Mucosa of gallbladder (tissue), 1 donor: ENCODE data around the gene CFAP299. TPM values are rescaled to one million over a fixed set of nuclear protein-coding genes. Genes with fewer than 3 reads are reported as not detected.
"Not testable (repeated sequence)": the region's sequence is repeated elsewhere in the genome, so short reads cannot be mapped to it uniquely, and the experiment has no call there.

ENCODE experiments used
- DNase-seq: peaks from one replicate; pipeline ENCODE4 v3.0.0-alpha.2; 2020; ENCODE audit warnings: low spot score
- total RNA-seq: library from RNA; stranded (reverse); gene quantifications from one replicate; pipeline ENCODE4 v1.2.1, GENCODE V29; 2021
- donor health status: DM: no; HTN: no; CAD: no.

CFAP299 gene
- total RNA-seq = not detected

DNA sequence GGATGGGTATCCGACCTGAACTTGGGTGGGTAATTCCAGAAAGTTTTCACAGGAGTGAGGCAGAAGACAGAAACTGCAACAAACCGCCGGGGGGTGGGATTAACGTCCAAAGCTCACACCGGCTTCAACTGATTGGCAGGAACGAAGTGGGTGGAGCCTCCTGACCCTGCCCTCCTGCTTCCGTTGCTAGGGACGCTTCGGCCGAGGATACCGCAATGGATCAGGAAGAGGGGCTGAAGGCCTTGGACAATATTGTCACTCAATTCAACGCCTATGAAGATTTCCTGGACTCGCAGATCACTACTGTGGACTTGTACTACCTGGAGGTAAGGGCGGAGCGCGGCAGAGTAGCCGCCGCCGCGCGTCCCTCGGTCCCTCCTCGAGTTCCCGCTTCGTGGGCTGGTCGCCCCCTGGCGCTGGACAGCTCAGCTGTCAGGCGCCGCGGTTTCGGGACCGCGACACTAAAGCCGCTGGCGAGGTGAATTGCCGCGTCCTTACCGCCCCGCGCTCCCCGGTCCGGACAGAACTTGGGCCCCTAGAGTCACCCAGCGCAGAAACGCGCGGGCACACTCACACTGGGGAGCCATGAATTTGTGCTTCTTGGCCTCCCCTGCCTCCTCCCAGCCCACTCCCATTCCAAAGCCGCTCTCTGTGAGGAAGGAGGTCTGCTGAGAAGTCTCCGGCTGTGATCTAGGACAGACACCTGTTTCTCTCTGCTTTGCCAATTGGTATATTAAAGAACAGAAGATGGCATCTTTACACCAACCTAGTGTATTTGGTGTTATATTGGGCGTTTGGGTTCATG is at the start of gene CFAP299:
TSS of gene CFAP299 (plus strand) at position 177 of the 805 bp plus-strand sequence.
- DNase-seq = peak; percentile 82

DNA sequence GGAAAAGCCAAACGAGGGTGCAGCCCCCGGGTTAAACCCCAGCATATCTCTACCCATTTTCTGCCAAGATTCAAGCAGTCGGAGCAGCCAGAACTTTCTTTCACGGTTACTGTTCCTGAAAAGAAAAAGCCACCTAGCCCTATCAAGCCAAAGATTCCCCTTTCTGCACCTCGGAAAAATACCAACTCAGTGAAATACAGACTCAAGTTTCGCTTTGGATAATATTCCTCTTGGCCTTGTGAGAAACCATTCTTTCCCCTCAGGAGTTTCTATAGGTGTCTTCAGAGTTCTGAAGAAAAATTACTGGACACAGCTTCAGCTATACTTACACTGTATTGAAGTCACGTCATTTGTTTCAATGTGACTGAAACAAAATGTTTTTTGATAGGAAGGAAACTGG is 49.1 kb upstream of the CFAP299 start:
- no peak for DNase-seq

DNA sequence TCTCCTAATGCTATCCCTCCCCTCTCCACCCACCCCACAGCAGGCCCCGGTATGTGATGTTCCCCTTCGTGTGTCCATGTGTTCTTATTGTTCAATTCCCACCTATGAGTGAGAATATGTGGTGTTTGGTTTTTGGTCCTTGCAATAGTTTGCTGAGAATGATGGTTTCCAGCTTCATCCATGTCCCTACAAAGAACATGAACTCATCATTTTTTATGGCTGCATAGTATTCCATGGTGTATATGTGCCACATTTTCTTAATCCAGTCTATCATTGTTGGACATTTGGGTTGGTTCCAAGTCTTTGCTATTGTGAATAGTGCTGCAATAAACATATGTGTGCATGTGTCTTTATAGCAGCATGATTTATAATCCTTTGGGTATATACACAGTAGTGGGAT is 44.9 kb upstream of the CFAP299 start:
- not testable (repeated sequence) for DNase-seq

DNA sequence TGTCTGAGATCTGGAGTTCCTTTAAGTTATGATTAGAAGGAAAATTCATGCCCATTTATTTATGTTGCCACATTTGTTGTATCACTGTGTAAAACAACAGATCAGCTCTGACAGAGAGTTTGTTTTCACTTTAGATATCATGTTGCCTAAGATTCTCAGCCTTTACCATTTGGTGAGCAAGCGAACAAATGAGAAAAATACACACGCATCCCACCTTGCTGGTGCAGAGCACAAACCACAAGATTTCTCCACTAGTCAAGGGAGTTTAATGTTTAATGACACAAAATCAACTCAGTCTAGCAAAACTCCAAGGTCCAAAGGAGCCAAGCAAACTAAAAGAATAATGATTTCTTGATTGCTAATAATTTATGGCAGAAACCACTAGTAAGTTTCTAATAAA is 41.3 kb upstream of the CFAP299 start:
- DNase-seq = no peak

DNA sequence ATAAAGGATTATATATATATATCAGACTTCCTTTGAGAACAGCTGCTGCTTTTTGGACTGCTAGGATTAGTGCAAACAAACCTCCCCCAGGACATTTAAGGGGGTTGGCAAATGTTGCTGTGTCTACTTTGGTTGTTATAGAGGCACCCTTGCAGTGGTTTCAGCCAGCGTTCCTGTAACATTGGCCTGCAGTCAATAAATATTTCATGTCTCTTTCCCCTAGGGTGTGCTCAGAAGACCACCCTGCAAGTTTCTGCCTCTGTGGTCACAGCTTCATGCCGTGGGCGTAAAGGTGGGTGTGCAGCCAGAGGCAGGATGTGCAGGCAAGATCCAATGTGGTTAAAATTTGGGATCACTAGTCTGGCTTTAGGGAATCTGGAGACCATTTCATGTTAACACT is 40.2 kb upstream of the CFAP299 start:
- DNase-seq = no peak

DNA sequence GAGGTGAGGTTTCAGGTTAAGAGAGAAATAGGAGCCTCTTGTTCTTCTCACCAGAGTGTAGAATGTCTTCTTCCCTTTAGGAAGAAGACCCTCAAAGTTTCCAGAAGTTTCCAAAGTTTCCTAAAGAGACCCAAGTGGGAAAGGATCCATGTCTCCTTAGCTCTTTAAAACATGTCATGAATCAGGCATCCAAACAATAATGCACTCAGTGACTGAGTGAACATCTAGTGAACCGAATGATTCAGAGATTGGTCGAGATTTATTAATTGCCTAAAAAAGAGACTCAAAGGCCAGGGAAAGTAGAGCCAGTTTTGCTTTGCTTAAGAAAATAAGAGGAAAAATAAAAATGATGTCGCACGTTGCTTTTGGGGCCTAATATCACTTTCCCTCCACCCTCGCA is 39.7 kb upstream of the CFAP299 start:
- no peak for DNase-seq

DNA sequence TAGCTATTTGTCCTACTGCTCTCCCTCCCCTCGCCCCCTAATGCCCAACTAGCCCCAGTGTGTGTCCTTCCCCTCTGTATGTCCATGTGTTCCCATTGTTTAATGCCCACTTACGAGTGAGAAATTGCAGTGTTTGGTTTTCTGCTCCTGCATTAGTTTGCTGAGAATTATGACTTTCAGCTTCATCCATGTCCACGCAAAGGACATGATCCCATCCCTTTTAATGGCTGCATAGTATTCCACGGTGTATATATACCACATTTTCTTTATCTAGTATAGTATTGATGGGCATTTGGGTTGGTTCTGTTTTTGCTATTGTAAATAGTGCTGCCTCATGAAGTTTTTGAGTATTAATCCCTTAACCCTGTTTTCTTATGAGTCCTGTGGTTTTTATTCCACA is 33.6 kb upstream of the CFAP299 start:
- no peak for DNase-seq

DNA sequence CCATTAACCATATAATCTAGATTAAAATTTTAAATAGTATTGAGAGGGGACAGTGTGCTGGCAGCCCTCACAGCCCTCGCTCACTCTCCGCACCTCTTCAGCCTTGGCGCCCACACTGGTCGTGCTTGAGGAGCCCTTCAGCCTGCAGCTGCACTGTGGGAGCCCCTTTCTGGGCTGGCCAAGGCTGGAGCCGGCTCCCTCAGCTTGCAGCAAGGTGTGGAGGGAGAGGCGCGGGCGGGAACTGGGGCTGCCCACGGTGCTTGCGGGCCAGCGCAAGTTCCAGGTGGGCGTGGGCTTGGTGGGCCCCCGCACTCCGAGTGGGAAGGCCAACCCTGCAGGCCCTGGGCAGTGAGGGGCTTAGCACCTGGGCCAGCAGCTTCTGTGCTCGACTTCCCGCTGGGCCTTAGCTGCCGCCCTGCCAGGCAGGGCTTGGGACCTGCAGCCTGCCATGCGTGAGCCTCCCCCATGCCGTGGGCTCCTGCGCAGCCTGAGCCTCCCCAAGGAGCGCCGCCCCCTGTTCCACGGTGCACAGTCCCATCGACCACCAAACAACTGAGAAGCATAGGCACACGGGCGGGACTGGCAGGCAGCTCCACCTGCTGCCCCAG is 32.8 kb upstream of the CFAP299 start:
- DNase-seq = no peak

DNA sequence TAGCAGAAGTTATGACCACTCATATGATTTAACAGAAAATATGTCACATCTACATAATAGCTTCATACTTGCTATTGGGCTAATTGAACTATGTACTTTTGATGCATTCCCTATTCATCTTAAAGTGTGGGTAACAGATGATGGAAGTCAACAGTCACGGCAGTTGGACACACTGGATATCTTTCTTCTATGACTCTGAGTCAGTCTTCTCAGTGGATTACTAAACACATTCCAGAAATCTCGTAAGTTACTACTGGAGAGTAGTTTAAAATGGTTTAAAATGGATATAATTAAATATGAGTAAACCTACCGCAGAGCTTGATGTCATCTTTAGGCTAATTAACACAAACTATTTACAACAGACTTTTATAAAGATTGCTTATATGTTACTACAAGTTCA is 30.1 kb upstream of the CFAP299 start:
- no peak for DNase-seq

DNA sequence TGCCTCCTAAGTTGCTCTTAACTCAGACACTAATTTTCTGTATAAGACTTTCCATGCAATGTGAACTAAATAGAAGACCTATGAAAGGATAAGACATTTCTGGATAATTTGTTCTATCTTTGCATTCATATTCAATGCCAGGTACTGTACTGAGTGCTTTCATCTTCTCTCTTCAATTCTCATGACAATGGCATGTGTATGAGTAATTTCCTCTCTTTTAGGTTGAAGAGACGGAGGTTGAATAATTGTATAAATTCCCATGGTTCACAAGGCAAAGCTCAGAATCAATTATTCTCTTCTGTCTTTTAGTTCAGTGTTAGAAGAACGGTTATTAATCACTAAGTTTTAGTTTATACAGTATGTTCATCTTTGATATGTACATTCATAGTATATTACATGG is 29.3 kb upstream of the CFAP299 start:
- DNase-seq = no peak

DNA sequence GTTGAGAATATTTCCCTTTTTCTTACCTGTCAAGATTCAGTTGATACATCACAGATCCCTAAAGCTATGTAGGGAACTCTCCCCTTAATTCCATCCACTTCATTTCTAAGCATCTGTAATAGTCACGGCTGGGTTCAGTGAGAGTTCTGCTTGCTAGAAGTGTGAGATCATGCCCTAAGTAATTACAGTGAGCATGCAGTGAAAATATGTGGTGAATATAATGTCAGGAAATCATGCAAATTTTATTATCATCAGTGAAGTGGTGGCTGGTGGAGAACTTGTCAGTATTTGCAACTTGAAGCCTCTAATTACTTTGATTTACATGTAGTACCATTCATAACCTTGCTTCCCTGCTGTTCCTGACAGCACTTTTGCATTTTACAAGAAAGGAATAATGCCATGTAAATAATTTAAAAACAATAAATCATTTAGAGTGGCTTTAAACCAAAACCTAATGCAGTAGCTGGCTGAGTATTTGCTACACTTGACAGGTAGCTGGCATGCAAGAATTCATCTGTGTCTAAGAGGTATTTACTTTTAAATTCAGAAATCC is 28.3 kb upstream of the CFAP299 start:
- DNase-seq = no peak

DNA sequence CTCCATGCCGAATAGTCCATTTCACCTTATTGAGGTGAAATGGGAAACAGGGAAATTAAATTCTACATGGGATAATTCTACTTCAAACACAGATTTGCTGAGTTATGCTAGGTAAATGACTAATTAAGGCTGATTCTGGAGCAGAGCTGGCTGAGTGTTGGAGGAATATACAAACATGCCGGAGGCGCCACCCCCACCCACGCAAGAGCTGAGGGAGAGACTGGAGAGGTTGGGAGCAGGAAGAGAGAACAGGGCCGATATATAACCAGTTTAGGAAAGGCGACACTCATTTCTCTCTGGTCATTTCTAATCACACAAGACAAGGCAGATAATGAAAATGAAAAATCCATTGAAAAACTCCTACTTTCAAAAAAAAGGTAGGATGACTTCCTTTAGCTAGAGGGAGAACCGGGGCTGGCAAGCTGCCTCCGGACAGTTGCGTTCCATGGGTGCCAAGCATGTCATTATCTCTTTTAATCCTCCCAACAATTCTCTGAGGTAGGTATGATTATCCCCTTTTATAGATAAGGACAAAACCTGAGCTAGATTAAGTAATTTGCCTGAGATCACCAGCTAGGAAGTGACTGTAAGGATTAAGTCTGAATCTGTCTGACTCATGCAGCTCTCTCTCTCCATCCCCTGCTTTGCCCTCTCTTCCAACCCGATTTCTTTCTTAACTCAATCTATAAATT is 27.6 kb upstream of the CFAP299 start:
- DNase-seq = no peak

DNA sequence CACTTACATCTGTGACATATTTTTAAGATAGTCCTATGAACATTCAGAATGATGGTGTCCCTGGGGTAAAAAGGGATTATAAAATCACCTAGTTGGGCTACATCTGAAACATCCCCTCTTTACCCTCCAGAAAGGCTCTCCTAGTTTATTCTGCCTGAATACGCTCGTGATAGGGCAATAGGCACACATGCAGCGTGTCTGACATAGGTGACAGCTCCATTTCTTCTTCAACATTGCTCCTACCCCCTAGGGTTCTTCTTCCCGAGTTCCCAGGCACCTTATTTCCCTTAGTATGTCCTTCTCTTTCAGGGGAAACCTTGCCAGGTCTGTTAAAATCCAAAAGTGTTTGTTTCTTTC is 27.1 kb upstream of the CFAP299 start:
- DNase-seq = no peak

DNA sequence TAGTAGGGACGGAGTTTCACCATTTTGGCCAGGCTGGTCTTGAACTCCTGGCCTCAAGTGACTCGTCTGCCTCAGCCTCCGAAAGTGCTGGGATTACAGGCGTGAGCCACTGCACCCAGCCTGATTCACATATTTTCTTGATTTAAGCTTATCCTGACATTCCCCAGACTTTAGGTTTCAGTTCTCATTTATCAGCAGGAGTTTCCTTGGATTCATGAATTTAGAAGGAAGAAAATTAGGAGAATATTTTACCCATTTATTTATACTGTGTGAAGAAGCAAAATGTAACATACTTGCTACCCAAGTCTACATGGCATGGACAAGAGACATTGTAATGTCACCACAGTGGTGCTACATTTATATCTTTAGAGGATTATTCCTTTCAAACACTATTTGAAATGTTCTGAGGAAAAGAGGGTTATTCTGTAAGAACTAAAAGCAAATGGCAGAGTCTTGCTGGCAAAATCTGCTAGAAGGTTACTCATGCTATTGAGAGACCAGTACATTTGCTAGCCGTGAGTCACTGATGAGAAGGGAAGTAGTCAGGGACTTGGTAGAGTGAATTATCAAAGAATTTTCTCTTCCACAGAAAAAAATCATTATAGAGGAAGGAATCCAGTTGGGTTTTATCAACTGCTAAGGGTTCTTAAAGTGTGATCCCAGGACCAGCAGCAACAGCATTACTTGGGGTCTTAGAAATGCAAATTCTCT is 26.1 kb upstream of the CFAP299 start:
- DNase-seq = no peak

DNA sequence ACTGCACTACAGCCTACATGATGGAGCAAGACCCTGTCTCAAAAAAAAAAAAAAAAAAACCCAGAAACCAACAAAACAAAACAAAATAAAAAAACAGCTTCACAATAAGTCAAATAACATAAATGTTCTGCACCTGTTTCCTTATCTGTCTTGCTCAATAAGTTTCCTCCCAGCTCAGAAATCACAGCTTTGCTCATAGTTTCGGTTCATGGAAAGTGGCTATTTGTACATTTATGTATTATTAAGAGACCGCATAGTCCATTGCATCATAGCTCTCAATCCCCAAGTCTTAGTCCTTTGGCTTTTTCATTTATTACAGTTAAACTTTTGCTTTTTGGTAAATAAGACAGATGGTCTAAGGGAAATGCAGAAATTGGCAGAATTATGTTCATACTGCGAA is 24.4 kb upstream of the CFAP299 start:
- DNase-seq = no peak

DNA sequence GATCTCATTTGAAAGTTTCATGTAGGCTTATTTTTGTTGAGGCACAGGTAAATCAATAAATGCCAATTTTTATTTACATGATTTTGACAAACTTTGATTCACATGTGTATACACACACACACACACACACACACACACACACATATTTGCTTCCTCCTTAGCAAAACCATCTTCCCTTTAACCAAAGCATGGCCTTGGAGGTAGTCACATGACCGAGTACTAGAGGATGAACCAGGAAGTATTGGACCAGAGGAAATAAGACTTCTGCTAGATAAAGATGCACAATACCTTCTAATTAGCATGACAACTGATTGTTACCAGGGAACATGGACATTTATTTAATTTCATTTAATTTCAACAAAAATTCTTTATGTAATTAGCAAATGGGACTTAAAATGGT is 23.4 kb upstream of the CFAP299 start:
- DNase-seq = no peak

DNA sequence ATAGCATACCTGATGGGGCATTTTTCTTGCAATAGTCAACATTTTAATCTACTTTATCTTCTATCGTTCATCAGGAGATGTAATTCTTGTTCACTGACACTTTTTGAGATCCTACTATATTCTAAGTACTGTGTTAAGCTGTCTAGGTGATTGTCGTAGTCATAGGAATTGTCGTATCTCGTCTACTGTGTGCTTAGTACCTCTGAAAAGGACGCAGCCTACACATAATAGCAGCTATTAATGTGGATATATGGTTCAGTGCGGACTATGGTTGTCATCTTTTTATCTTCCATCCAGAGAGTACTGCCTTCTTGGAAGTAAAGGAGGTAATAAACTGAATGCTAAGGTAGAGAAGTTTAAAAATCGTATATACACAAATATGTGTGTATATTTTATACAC is 21.9 kb upstream of the CFAP299 start:
- no peak for DNase-seq

DNA sequence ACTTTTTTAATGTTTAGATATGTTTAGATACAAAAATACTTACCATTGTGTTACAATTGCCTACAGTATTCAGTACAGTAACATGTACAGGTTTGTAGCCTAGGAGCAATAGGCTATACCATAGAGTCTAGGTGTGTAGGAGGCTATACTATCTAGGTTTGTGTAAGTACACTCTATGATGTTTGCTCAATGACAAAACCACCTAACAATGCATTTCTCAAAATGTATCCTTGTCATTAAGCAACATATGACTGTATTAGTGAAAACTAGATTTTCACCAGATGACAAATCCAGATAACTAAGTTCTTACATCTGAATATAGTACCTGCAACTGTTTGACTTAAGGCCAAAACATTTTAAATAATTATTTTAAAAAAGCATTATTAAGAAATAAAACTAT is 19.7 kb upstream of the CFAP299 start:
- DNase-seq = not testable (repeated sequence)

DNA sequence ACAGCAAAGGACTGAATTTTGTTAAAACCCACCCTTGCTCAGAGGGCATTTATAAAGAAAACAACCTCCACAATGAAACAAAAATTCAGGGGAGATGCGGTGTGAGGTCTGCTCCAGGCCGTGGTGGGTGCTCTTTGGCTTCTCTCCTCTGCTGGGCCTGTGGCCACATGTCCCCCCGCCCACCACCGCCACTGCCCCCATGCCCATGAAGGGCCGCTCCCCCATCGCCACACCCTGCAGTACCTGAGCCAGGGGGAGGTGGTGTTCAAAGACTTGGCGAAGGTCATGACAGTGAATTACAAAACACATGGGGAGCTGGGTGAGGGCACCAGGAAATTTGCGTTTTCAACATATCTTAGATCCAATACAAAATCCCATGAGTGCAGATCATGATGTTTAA is 14.2 kb upstream of the CFAP299 start:
- no peak for DNase-seq

DNA sequence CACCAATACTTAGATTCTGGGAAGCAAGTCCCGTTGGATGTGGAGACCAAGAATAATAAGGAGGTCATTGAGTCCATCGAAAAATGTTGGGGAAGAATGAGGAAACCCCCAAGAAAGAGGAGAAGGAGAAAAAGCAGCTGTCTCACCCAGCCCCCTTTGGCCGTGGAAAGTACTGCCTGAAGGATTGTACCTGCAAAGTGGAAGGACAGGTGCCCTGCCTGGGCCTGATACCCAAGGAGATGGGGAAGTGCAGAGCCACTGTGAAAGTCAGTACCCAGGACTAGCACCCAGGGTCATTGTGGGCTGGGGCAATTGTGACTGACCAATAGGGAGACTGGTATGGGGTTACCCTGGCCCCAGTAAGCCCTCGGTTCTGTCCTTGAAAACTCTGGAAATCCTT is 13.8 kb upstream of the CFAP299 start:
- no peak for DNase-seq

DNA sequence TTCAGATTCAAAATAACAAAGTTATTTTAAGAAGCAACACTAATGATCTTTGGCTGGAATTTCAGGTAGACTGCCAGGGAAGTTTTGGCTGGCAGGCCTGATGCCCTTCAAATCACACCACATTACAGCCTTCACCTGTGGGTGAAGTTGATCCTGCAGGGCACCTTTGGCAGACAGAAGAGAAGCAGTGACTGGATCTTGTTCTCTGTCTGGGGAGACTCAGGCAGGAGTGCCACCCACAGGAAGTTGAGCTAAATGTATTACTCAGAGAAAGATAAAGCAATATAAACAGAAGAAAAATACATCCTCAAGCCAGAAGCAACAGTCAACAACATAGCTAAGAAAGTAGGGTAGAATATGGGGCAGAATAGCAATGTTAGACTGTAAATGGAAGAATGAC is 12.8 kb upstream of the CFAP299 start:
- no peak for DNase-seq

DNA sequence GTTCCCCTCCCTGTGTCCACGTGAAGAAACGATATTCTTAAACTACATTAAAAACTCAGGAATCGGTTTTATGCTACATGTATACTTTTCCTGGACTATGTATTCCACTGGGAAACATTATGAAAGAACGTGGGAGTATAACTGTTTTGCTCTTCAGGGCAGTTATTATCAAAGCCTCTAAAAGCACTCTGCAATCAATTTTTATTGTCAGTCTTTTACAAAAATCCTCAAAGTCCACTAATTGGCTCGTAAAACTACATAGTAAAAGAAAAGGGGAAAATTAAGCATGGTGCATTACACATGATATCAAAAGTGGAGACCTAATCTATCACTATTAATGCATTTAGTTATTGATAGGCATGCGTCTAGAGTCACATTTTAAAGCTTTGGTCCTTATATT is 11.4 kb upstream of the CFAP299 start:
- DNase-seq = no peak
